GM23248 (cell line): ENCODE results near the gene GOLGA1. TPM values are rescaled to one million over a fixed set of nuclear protein-coding genes. Genes with fewer than 3 reads are reported as not detected.
A peak's percentile ranks its signal among the peaks of the same experiment; 100 is the strongest.

Source experiments
- DNase-seq: peaks from one replicate; pipeline ENCODE4 v3.0.0-alpha.2; 2015
- H2AFZ ChIP-seq: fragments of 200-600 bp; sonication (generic); 2 replicates; pipeline ENCODE4 v1.6.1; 2016; ENCODE audit warnings: antibody characterized with exemption
- H3F3A ChIP-seq: fragments of 200-600 bp; sonication (generic); 2 replicates; pipeline ENCODE4 v1.6.1; 2016; ENCODE audit warnings: mild to moderate bottlenecking, antibody characterized with exemption, mixed run types; ENCODE audit not compliant: insufficient read depth
- H3K27ac ChIP-seq: fragments of 200-600 bp; sonication (generic); 2 replicates; pipeline ENCODE4 v1.5.1; 2016; ENCODE audit warnings: mild to moderate bottlenecking
- H3K27me3 ChIP-seq: fragments of 200-600 bp; sonication (generic); replicated peaks from 2 replicates; pipeline ENCODE4 v1.6.1; 2016; ENCODE audit warnings: mild to moderate bottlenecking; ENCODE audit not compliant: insufficient read depth
- H3K36me3 ChIP-seq: fragments of 200-600 bp; sonication (generic); 2 replicates; pipeline ENCODE4 v1.6.1; 2016; ENCODE audit warnings: low read depth, mild to moderate bottlenecking
- H3K4me1 ChIP-seq: fragments of 200-600 bp; sonication (generic); 2 replicates; pipeline ENCODE4 v1.6.1; 2016; ENCODE audit warnings: mild to moderate bottlenecking; ENCODE audit not compliant: insufficient read depth
- H3K4me2 ChIP-seq: fragments of 200-600 bp; sonication (generic); one replicate; pipeline ENCODE4 v1.6.1; 2016; ENCODE audit warnings: mild to moderate bottlenecking; ENCODE audit not compliant: unreplicated experiment
- H3K4me3 ChIP-seq: fragments of 200-600 bp; sonication (generic); 2 replicates; pipeline ENCODE4 v1.5.1; 2016; ENCODE audit warnings: mild to moderate bottlenecking
- H3K79me2 ChIP-seq: fragments of 200-600 bp; sonication (generic); 2 replicates; pipeline ENCODE4 v1.6.1; 2016; ENCODE audit warnings: mild to moderate bottlenecking; ENCODE audit not compliant: insufficient read depth
- H3K9ac ChIP-seq: fragments of 200-600 bp; sonication (generic); 2 replicates; pipeline ENCODE4 v1.6.1; 2016; ENCODE audit warnings: mild to moderate bottlenecking
- H3K9me2 ChIP-seq: fragments of 200-600 bp; sonication (generic); 2 replicates; pipeline ENCODE4 v1.6.1; 2016; ENCODE audit warnings: mixed run types, mild to moderate bottlenecking, moderate library complexity; ENCODE audit not compliant: insufficient read depth
- H3K9me3 ChIP-seq: fragments of 200-600 bp; sonication (generic); one replicate; pipeline ENCODE4 v1.6.1; 2017; ENCODE audit warnings: low read depth
- H4K20me1 ChIP-seq: fragments of 200-600 bp; sonication (generic); 2 replicates; pipeline ENCODE4 v1.6.0; 2016; ENCODE audit not compliant: insufficient read depth
- EZH2 ChIP-seq: fragments of 200-600 bp; sonication (generic); IDR thresholded peaks from 2 replicates; pipeline ENCODE4 v1.6.1; 2018; ENCODE audit warnings: antibody characterized with exemption, mild to moderate bottlenecking; ENCODE audit not compliant: insufficient read depth, poor library complexity, severe bottlenecking
- EZH2phosphoT487 ChIP-seq: fragments of 200-600 bp; sonication (generic); IDR thresholded peaks from 2 replicates; pipeline ENCODE4 v1.6.1; 2018; ENCODE audit warnings: antibody characterized with exemption, moderate library complexity, mild to moderate bottlenecking, low read depth; ENCODE audit not compliant: insufficient read depth
- WGBS, 2 experiments: methylation state at CpG; one replicate each; pipeline ENCODE4 v1.1.6; 2015 to 2017; ENCODE audit warnings: low lambda C conversion rate in 2 of 2, low coverage in 1 of 2; ENCODE audit errors: missing lambda C conversion rate in 2 of 2; 5-methylcytosine and 5-hydroxymethylcytosine counted together
- in situ Hi-C: fragments of 300-500 bp; cut with MboI; formaldehyde crosslinking; loops from 2 replicates; pipeline ENCODE4 v1.15.0; 2020
- polyA plus RNA-seq: library from polyadenylated mRNA; unstranded; fragments of >200 nt; fragmentation: Nextera tagmentation; extraction: Ambion mirVana; gene quantifications from 2 replicates; pipeline ENCODE4 v1.2.1, GENCODE V29; 2016
- total RNA-seq: library from RNA; depleted of rRNA; stranded (reverse); fragments of >200 nt; shearing (Covaris generic); gene quantifications from 2 replicates; pipeline ENCODE4 v1.2.3, GENCODE V29; 2014

The GOLGA1 gene
- total and polyA plus RNA-seq, 2 experiments from 2014 or later = 12.4 to 15.3 TPM

- H3K9me2 ChIP-seq = no peaks in the 10 kb centered on the region
- no peaks in the 10 kb centered on the region for H3K4me1 ChIP-seq
- TF ChIP-seq EZH2 (no peak), EZH2phosphoT487 (no peak)
- H3K4me2 ChIP-seq = no peak overlapping the region
- peaks cover 35% of the 10 kb centered on the region for H3F3A ChIP-seq
- 91 to 92% methylated on average over 16 of the region's 16 CpGs for WGBS, 2 experiments
- no peak for DNase-seq
- no peaks in the 10 kb centered on the region for H4K20me1 ChIP-seq
- H3K27me3 ChIP-seq = no peaks in the 10 kb centered on the region
- H3K36me3 ChIP-seq = peaks cover 35% of the 10 kb centered on the region
- no peak overlapping the region for H3K27ac ChIP-seq
- in situ Hi-C loops = no loop called here
- H3K4me3 ChIP-seq = no peak overlapping the region
- H3K9ac ChIP-seq = no peak overlapping the region
- peaks cover 16% of the 10 kb centered on the region for H3K79me2 ChIP-seq
- H2AFZ ChIP-seq = no peak overlapping the region
- no peaks in the 10 kb centered on the region for H3K9me3 ChIP-seq
Measured at GRCh38 chr9:124881138-124881743, 59.6 kb downstream of the GOLGA1 start.

- Histone ChIP-seq H3K4me2 (no peak overlapping the region), H3K27me3 (no peaks in the 10 kb centered on the region), H3K9me2 (no peaks in the 10 kb centered on the region), H3K4me1 (no peaks in the 10 kb centered on the region), H3K9ac (no peak overlapping the region), H3F3A (peaks cover 35% of the 10 kb centered on the region), H3K4me3 (no peak overlapping the region), H2AFZ (no peak overlapping the region), H4K20me1 (no peaks in the 10 kb centered on the region), H3K36me3 (peaks cover 35% of the 10 kb centered on the region), H3K79me2 (peaks cover 23% of the 10 kb centered on the region), H3K27ac (no peak overlapping the region), H3K9me3 (no peaks in the 10 kb centered on the region)
- in situ Hi-C loops = no loop called here
- DNase-seq = no peak
- 68 to 69% methylated on average over 9 of the region's 9 CpGs for WGBS, 2 experiments
- TF ChIP-seq EZH2phosphoT487 = no peak
- TF ChIP-seq EZH2 = no peak
Measured at GRCh38 chr9:124880501-124880900, 60.4 kb downstream of the GOLGA1 start.

- in situ Hi-C loops = no loop called here
Measured at GRCh38 chr9:124879226-124879625, 61.7 kb downstream of the GOLGA1 start.

GRCh38 chr9:124878518-124878917 is 62.4 kb downstream of the GOLGA1 start:
- H4K20me1 ChIP-seq = no peaks in the 10 kb centered on the region
- DNase-seq = no peak
- H2AFZ ChIP-seq = no peak overlapping the region
- no peaks in the 10 kb centered on the region for H3K9me2 ChIP-seq
- H3K36me3 ChIP-seq = peaks cover 48% of the 10 kb centered on the region
- no peaks in the 10 kb centered on the region for H3K4me1 ChIP-seq
- no peaks in the 10 kb centered on the region for H3K9me3 ChIP-seq
- in situ Hi-C loops = no loop called here
- H3K27ac ChIP-seq = peak overlapping the region; percentile 11; the same call in 1 of the 2 replicates
- no peak overlapping the region for H3K4me2 ChIP-seq
- H3K79me2 ChIP-seq = peaks cover 43% of the 10 kb centered on the region
- no peak overlapping the region for H3K4me3 ChIP-seq
- no peaks in the 10 kb centered on the region for H3K27me3 ChIP-seq
- WGBS, 2 experiments = 97% methylated on average over 6 of the region's 6 CpGs
- TF ChIP-seq EZH2phosphoT487 (no peak), EZH2 (no peak)
- 0 out of 2 replicates have a peak overlapping the region, but pooled peaks have one; percentile 16 for H3K9ac ChIP-seq
- peaks cover 35% of the 10 kb centered on the region for H3F3A ChIP-seq

More at GRCh38 chr9:124879226-124879625, 61.7 kb downstream of the GOLGA1 start:
- Histone ChIP-seq H4K20me1 (no peaks in the 10 kb centered on the region), H3K27me3 (no peaks in the 10 kb centered on the region), H3K79me2 (peaks cover 36% of the 10 kb centered on the region), H3K9ac (no peak overlapping the region), H3F3A (peaks cover 35% of the 10 kb centered on the region), H3K9me2 (no peaks in the 10 kb centered on the region), H3K36me3 (peaks cover 47% of the 10 kb centered on the region), H3K4me1 (no peaks in the 10 kb centered on the region), H3K4me2 (no peak overlapping the region), H2AFZ (no peak overlapping the region), H3K27ac (no peak overlapping the region), H3K9me3 (no peaks in the 10 kb centered on the region), H3K4me3 (no peak overlapping the region)
- WGBS, 2 experiments = 55 to 59% methylated on average over 10 of the region's 10 CpGs
- no peak for TF ChIP-seq EZH2
- no peak for DNase-seq

GRCh38 chr9:124878021-124878420 is 62.9 kb downstream of the GOLGA1 start:
- WGBS, 2 experiments = 90 to 100% methylated on average over 1 of the region's 1 CpG
- peaks cover 50% of the 10 kb centered on the region for H3K36me3 ChIP-seq
- in situ Hi-C loops = no loop called here

More at GRCh38 chr9:124878021-124878420, 62.9 kb downstream of the GOLGA1 start:
- Histone ChIP-seq H3K4me2 (no peak overlapping the region), H3F3A (peaks cover 38% of the 10 kb centered on the region), H3K27me3 (no peaks in the 10 kb centered on the region), H3K4me3 (no peak overlapping the region), H3K9me2 (no peaks in the 10 kb centered on the region), H4K20me1 (no peaks in the 10 kb centered on the region), H3K79me2 (peaks cover 48% of the 10 kb centered on the region), H3K27ac (peak overlapping the region; percentile 11), H2AFZ (no peak overlapping the region), H3K9ac (0 out of 2 replicates have a peak overlapping the region, but pooled peaks have one; percentile 16), H3K4me1 (no peaks in the 10 kb centered on the region), H3K9me3 (no peaks in the 10 kb centered on the region)
- DNase-seq = no peak
- no peak for TF ChIP-seq EZH2phosphoT487
- TF ChIP-seq EZH2 = no peak
